DND-41 (cell line): Measurements from ENCODE around the gene PEX5.

Experiments
- CTCF ChIP-seq: IDR thresholded peaks from 2 replicates; pipeline ENCODE4 v1.5.1; 2012; ENCODE audit warnings: borderline replicate concordance, low read length, moderate library complexity, mild to moderate bottlenecking; ENCODE audit not compliant: poor library complexity, severe bottlenecking; ENCODE audit errors: extremely low read depth
- EZH2 ChIP-seq: IDR thresholded peaks from 3 replicates; pipeline ENCODE4 v1.6.1; 2012; ENCODE audit warnings: borderline replicate concordance, low read depth, mild to moderate bottlenecking, moderate library complexity, low read length, inconsistent platforms; ENCODE audit not compliant: severe bottlenecking

DNA sequence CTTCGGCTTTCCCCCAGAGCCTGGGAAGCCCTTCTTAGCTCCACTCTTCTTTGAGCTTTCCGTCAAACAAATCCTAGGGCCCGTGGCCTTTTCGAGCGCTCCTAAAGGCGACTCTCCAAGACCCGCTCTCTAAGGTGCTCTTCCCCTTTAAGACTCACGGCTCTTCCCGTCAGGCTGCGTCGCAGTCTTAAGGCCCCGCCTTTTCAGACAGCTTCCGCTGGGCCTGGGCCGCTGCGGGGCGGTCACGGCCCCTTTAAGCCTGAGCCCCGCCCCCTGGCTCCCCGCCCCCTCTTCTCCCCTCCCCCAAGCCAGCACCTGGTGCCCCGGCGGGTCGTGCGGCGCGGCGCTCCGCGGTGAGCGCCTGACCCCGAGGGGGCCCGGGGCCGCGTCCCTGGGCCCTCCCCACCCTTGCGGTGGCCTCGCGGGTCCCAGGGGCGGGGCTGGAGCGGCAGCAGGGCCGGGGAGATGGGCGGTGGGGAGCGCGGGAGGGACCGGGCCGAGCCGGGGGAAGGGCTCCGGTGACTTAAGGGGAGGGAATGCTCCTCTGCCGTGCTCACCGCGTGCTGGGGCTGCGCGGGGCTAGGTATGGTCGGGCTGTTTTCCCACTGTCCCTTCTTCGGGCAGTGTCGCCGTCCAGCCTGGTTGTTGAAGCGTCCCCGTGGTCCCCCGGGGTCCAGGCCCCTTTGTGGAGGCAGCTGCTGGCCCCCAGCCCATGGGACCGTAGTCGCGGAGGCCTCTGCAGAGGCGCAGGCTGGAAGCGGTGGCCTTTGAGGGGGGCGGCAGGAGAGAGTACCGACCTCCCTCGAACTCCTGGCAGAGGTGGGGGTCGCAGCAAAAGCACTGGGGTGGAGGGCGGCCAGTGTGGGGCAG lies at the start of gene PEX5:
- TF ChIP-seq EZH2 (no peak), CTCF (peak; percentile 1)
